HepG2 (cell line): ENCODE data around the gene SLC22A31. TPM values are rescaled to one million over a fixed set of nuclear protein-coding genes. Genes with fewer than 3 reads are reported as not detected.

Experiments used
- ATAC-seq: fragments of 200-7000 bp; cut with Tn5 transposase; 3 replicates; pipeline ENCODE4 v1.9.1; 2020; ENCODE audit warnings: mild to moderate bottlenecking, moderate library complexity
- BruUV-seq: library from RNA; stranded (reverse); fragments of 400-500 nt; replicated peaks from 2 replicates; lab custom pipeline; 2021; lab: Mats Ljungman, UMichigan
- CTCF ChIA-PET: fragments of 300-600 bp; formaldehyde crosslinking; extraction: SDS; loops from one replicate; lab custom pipeline; 2021; ENCODE audit warnings: low total read pairs, inconsistent platforms, low intra/inter-chr PET ratio; lab: Yijun Ruan, JAX
- POLR2A ChIA-PET: fragments of 350-600 bp; sonication (Branson Sonifier 250); formaldehyde crosslinking; loops from one replicate; lab custom pipeline; 2020; ENCODE audit warnings: antibody characterized with exemption, inconsistent platforms; lab: Yijun Ruan, JAX
- DNase-seq: peaks from one replicate; pipeline ENCODE4 v3.0.0-alpha.2; 2015; ENCODE audit warnings: low spot score
- FAIRE-seq: peaks from 3 replicates; lab custom pipeline; 2011; peaks lifted over from hg19 to GRCh38; lab: Jason Lieb, UNC
- H2AFZ ChIP-seq: one replicate; pipeline ENCODE4 v1.6.1; 2011; ENCODE audit warnings: low read length, inconsistent platforms
- H3K27ac ChIP-seq: fragments of 300-600 bp; 3 replicates; pipeline ENCODE4 v1.8.0; 2011; ENCODE audit warnings: mixed run types, mild to moderate bottlenecking, mixed read lengths, low read length, inconsistent platforms; ENCODE audit not compliant: insufficient read depth; ENCODE audit errors: extremely low read length
- H3K27me3 ChIP-seq, 2 experiments: fragments of 200-600 bp in 1 of 2; 2 replicates in 1 of 2; 3 replicates in 1 of 2; pipeline versions ENCODE4 v1.6.0 to v1.8.0; 2011; ENCODE audit warnings: low read length in 2 of 2, mild to moderate bottlenecking in 2 of 2, moderate library complexity in 2 of 2, inconsistent platforms in 1 of 2; ENCODE audit not compliant: insufficient read depth in 2 of 2, control insufficient read depth in 1 of 2
- H3K36me3 ChIP-seq, 2 experiments: fragments of 200-600 bp in 1 of 2; replicated peaks in 1 of 2; 2 replicates in 1 of 2; 3 replicates in 1 of 2; pipeline versions ENCODE4 v1.5.1 to v1.8.0; 2011; ENCODE audit warnings: low read length in 2 of 2, inconsistent platforms in 1 of 2; ENCODE audit not compliant: insufficient read depth in 2 of 2, control insufficient read depth in 1 of 2
- H3K4me1 ChIP-seq: 2 replicates; pipeline ENCODE4 v1.5.1; 2012; ENCODE audit warnings: low read length, inconsistent platforms; ENCODE audit not compliant: insufficient read depth
- H3K4me2 ChIP-seq: 2 replicates; pipeline ENCODE4 v1.6.0; 2011; ENCODE audit warnings: low read depth, low read length, inconsistent platforms
- H3K4me3 ChIP-seq, 3 experiments: fragments of 200-600 bp in 1 of 3; sonication (generic), shearing (Covaris generic) in 1 of 3; replicated peaks in 1 of 3; 2 replicates each; pipeline ENCODE4 v1.5.1; 2011 to 2016; ENCODE audit warnings: low read length in 3 of 3, inconsistent platforms in 2 of 3, low read depth in 2 of 3, mild to moderate bottlenecking in 2 of 3, control low read depth in 1 of 3, mixed read lengths in 1 of 3; ENCODE audit not compliant: insufficient read depth in 1 of 3
- H3K79me2 ChIP-seq: one replicate; pipeline ENCODE4 v1.6.1; 2011; ENCODE audit warnings: low read length, inconsistent platforms; ENCODE audit not compliant: insufficient read depth
- H3K9ac ChIP-seq: 2 replicates; pipeline ENCODE4 v1.6.0; 2011; ENCODE audit warnings: mild to moderate bottlenecking, low read depth, low read length, inconsistent platforms; ENCODE audit not compliant: insufficient read depth
- H3K9me3 ChIP-seq: 2 replicates; pipeline ENCODE4 v1.5.1; 2012; ENCODE audit warnings: mild to moderate bottlenecking, low read length
- H4K20me1 ChIP-seq: 2 replicates; pipeline ENCODE4 v1.6.0; 2011; ENCODE audit warnings: inconsistent platforms, mild to moderate bottlenecking, low read length, moderate library complexity; ENCODE audit not compliant: insufficient read depth
- ATM ChIP-seq: fragments of 450-650 bp; IDR thresholded peaks from 2 replicates; pipeline ENCODE4 v1.7.1; 2017; ENCODE audit warnings: mild to moderate bottlenecking, borderline replicate concordance
- CTCF ChIP-seq: sonication (generic); formaldehyde crosslinking; IDR thresholded peaks from 2 replicates; pipeline ENCODE4 v1.5.0; 2020; ENCODE audit warnings: mild to moderate bottlenecking, missing genetic modification reagents, moderate library complexity
- GMEB1 ChIP-seq: sonication (generic); formaldehyde crosslinking; IDR thresholded peaks from 2 replicates; pipeline ENCODE4 v1.5.1; 2020; ENCODE audit warnings: missing genetic modification reagents, mild to moderate bottlenecking, borderline replicate concordance
- IRF9 ChIP-seq: sonication (generic); formaldehyde crosslinking; IDR thresholded peaks from 2 replicates; pipeline ENCODE4 v1.8.0; 2022; ENCODE audit warnings: missing genetic modification reagents, mild to moderate bottlenecking, borderline replicate concordance
- MTERF4 ChIP-seq: sonication (generic); formaldehyde crosslinking; IDR thresholded peaks from 2 replicates; pipeline ENCODE4 v1.8.0; 2023; ENCODE audit warnings: mild to moderate bottlenecking, missing genetic modification reagents
- MXI1 ChIP-seq: IDR thresholded peaks from 3 replicates; pipeline ENCODE4 v1.6.1; 2012; ENCODE audit warnings: low read depth, low read length, inconsistent platforms, borderline replicate concordance
- PHF8 ChIP-seq: sonication (generic); formaldehyde crosslinking; IDR thresholded peaks from 2 replicates; pipeline ENCODE4 v1.5.0; 2020; ENCODE audit warnings: missing genetic modification reagents
- RNF2 ChIP-seq: fragments of 450-650 bp; conservative IDR thresholded peaks from 2 replicates; pipeline ENCODE4 v1.6.1; 2016; ENCODE audit warnings: low read depth
- SP1 ChIP-seq, 2 experiments: fragments of 450-650 bp in 1 of 2; sonication (generic) in 1 of 2; formaldehyde crosslinking in 1 of 2; IDR thresholded peaks; 2 replicates each; pipeline versions ENCODE4 v1.4.0 to v1.6.1; 2016 to 2020; ENCODE audit warnings: missing genetic modification reagents in 1 of 2
- TAF1 ChIP-seq: sonication (generic); formaldehyde crosslinking; IDR thresholded peaks from 2 replicates; pipeline ENCODE4 v1.4.0; 2020; ENCODE audit warnings: missing genetic modification reagents
- ZFP91 ChIP-seq: sonication (generic); formaldehyde crosslinking; IDR thresholded peaks from 2 replicates; pipeline ENCODE4 v1.9.0; 2022; ENCODE audit warnings: missing genetic modification reagents, mild to moderate bottlenecking, borderline replicate concordance
- ZNF558 ChIP-seq: sonication (generic); formaldehyde crosslinking; IDR thresholded peaks from 2 replicates; pipeline ENCODE4 v1.9.0; 2022; ENCODE audit warnings: mild to moderate bottlenecking, missing genetic modification reagents, borderline replicate concordance
- ZNF564 ChIP-seq: sonication (generic); formaldehyde crosslinking; IDR thresholded peaks from 2 replicates; pipeline ENCODE4 v1.8.1; 2023; ENCODE audit warnings: mild to moderate bottlenecking, missing genetic modification reagents
- ZNF792 ChIP-seq: IDR thresholded peaks from 2 replicates; pipeline ENCODE4 v1.6.1; 2016
- WGBS: methylation state at CpG from one replicate; pipeline ENCODE4 v1.1.6; 2017; ENCODE audit warnings: low lambda C conversion rate; 5-methylcytosine and 5-hydroxymethylcytosine counted together
- in situ Hi-C: cut with HindIII; loops from 2 replicates; pipeline ENCODE4 v1.10.0; 2017; ENCODE audit warnings: low pct_unique_long_range_greater_than_20kb; ENCODE audit not compliant: extremely low pct_ligation_motif_present
- intact Hi-C: fragments of 100-400 bp; cut with micrococcal nuclease; formaldehyde crosslinking; loops from one replicate; pipeline ENCODE4 v1.10.0; 2022; ENCODE audit not compliant: unreplicated experiment
- polyA plus RNA-seq, 8 experiments: library from polyadenylated mRNA; depleted of rRNA in 3 of 8; stranded (reverse) in 7 of 8; unstranded in 1 of 8; fragments of >200 nt; fragmentation: Illumina TruSeq in 4 of 8; extraction: Trizol in 4 of 8; gene quantifications; 2 replicates each; pipeline versions ENCODE4 v1.2.1 to v1.2.3, GENCODE V29; 2011 to 2016; ENCODE audit warnings: low read depth in 4 of 8, missing spikeins in 1 of 8, mixed read lengths in 1 of 8; ENCODE audit not compliant: insufficient read depth in 1 of 8
- total RNA-seq, 5 experiments: library from RNA; depleted of rRNA; stranded (reverse); fragments of >200 nt; fragmentation: Illumina TruSeq; extraction: Trizol; gene quantifications; 2 replicates each; pipeline ENCODE4 v1.2.3, GENCODE V29; 2016; ENCODE audit warnings: low read depth in 1 of 5

The SLC22A31 gene
- total and polyA plus RNA-seq, 2 of the 13 experiments (the other 11 are each of a cell fraction or from before 2014, with no cell fraction given): 67.3 to 83.3 TPM

GRCh38 chr16:89201439-89202377 is 1.4 kb upstream of the SLC22A31 start:
- 10% methylated on average over 32 of the region's 111 CpGs for WGBS
- no peaks in the 10 kb centered on the region for H4K20me1 ChIP-seq
- no peaks in the 10 kb centered on the region; a peak in 1 of 5 replicates for H3K36me3 ChIP-seq
- ChIA-PET POLR2A (interaction anchor here (0.6 to 3.9 kb wide), 5 partner anchors 10 to 363 kb away, joined by 3 to 44 read pairs (median 8); partner anchors contain the start of gene ZNF778), CTCF (no interaction called here)
- intact Hi-C loops (loop anchor here (1.0 to 2.0 kb wide), 2 partner anchors 16 to 17 kb away; partner anchors contain the start of gene ZNF778), in situ Hi-C loops (no loop called here)
- H3K79me2 ChIP-seq: peaks cover 19% of the 10 kb centered on the region
- no peaks in the 10 kb centered on the region; a peak in 1 of 5 replicates for H3K27me3 ChIP-seq
- H3K9me3 ChIP-seq: no peaks in the 10 kb centered on the region
- peak overlapping the region; percentile 82 for H3K27ac ChIP-seq
- ATAC-seq (peak; percentile 32), FAIRE-seq (peak; percentile 54), DNase-seq (peak; percentile 78)
- peak overlapping the region; percentile 92 for H3K9ac ChIP-seq
- BruUV-seq: no TSS peak
- H2AFZ ChIP-seq: no peak overlapping the region
- peak overlapping the region; percentile 98 for H3K4me2 ChIP-seq
- H3K4me1 ChIP-seq: peaks cover 33% of the 10 kb centered on the region
- peak overlapping the region; percentile 62 to 99 (median 92) for H3K4me3 ChIP-seq
- TF ChIP-seq SP1 (IDR thresholded peaks at IDR 0.05): no peak
- peak; percentile 77 for TF ChIP-seq SP1 (CRISPR knock-in tag; IDR thresholded peaks at IDR 0.05)
- 0 out of 2 replicates have a peak, but pooled peaks have one; percentile 77 for TF ChIP-seq ZNF558 (CRISPR knock-in tag)
- no peak for TF ChIP-seq CTCF (CRISPR knock-in tag)
- peak; percentile 62; the same call in 1 of the 2 replicates for TF ChIP-seq MTERF4 (CRISPR knock-in tag)
- no peak for TF ChIP-seq GMEB1 (CRISPR knock-in tag)
- TF ChIP-seq ATM: no peak
- TF ChIP-seq PHF8 (CRISPR knock-in tag): peak; percentile 50; the same call in 1 of the 2 replicates
- TF ChIP-seq ZNF792 (CRISPR knock-in tag): peak; percentile 48; the same call in 1 of the 2 replicates
- peak; percentile 82 for TF ChIP-seq TAF1 (CRISPR knock-in tag)
- peak; percentile 67; the same call in 1 of the 3 replicates for TF ChIP-seq MXI1
- TF ChIP-seq IRF9 (CRISPR knock-in tag): 0 out of 2 replicates have a peak, but pooled peaks have one; percentile 26
- 0 out of 2 replicates have a peak, but pooled peaks have one; percentile 38 for TF ChIP-seq ZNF564 (CRISPR knock-in tag)
- TF ChIP-seq RNF2: no peak
- TF ChIP-seq ZFP91 (CRISPR knock-in tag): peak; percentile 20; the same call in 1 of the 2 replicates
